Upper lobe of right lung (tissue), 1 donor: ENCODE results near the gene NAT16. TPM values are rescaled to one million over a fixed set of nuclear protein-coding genes. Genes with fewer than 3 reads are reported as not detected.

Experiments
- ATAC-seq: fragments of 200-7000 bp; cut with Tn5 transposase; one replicate; pipeline ENCODE4 v1.9.1; 2020; ENCODE audit warnings: mild to moderate bottlenecking, moderate library complexity
- DNase-seq: peaks from one replicate; pipeline ENCODE4 v3.0.0-alpha.2; 2020
- H3K27ac ChIP-seq: fragments of 200-600 bp; one replicate; pipeline ENCODE4 v1.8.0; 2022
- H3K27me3 ChIP-seq: fragments of 200-600 bp; one replicate; pipeline ENCODE4 v1.8.0; 2022; ENCODE audit warnings: mild to moderate bottlenecking
- H3K36me3 ChIP-seq: fragments of 200-600 bp; one replicate; pipeline ENCODE4 v1.8.0; 2022
- H3K4me1 ChIP-seq: fragments of 200-600 bp; one replicate; pipeline ENCODE4 v1.8.0; 2022
- H3K4me3 ChIP-seq: fragments of 200-600 bp; one replicate; pipeline ENCODE4 v1.8.0; 2022; ENCODE audit warnings: mild to moderate bottlenecking
- H3K9me3 ChIP-seq: fragments of 200-600 bp; one replicate; pipeline ENCODE4 v1.8.0; 2022
- CTCF ChIP-seq: fragments of 200-600 bp; IDR thresholded peaks from one replicate; pipeline ENCODE4 v1.8.0; 2022; ENCODE audit warnings: antibody characterized with exemption
- intact Hi-C: fragments of 100-400 bp; cut with DNase I; formaldehyde crosslinking; loops from one replicate; pipeline ENCODE4 v1.11.0; 2022
- total RNA-seq: library from RNA; stranded (reverse); fragmentation: NEBNext Ultra II Directional; extraction: Animal tissue kit (Norgen Biotek cat#: 25700); gene quantifications from one replicate; pipeline ENCODE4 v1.2.1, GENCODE V29; 2021
- donor health status: DM: no; HTN: yes; CAD: no; lungs with severe emphysema.

The NAT16 gene
- total RNA-seq, 1 donor from 2014 or later: not detected

GRCh38 chr7:101175664-101176063 is 4.4 kb downstream of the NAT16 start:
- DNase-seq (no peak), ATAC-seq (no peak)
- Histone ChIP-seq H3K9me3 (no peaks in the 10 kb centered on the region), H3K4me1 (peaks cover 17% of the 10 kb centered on the region), H3K27ac (no peak overlapping the region), H3K36me3 (no peaks in the 10 kb centered on the region), H3K4me3 (no peak overlapping the region), H3K27me3 (peaks cover 100% of the 10 kb centered on the region)
- intact Hi-C loops: no loop called here
- no peak for TF ChIP-seq CTCF

GRCh38 chr7:101174322-101174854 is 5.7 kb downstream of the NAT16 start:
- ATAC-seq: no peak
- TF ChIP-seq CTCF: no peak
- no peaks in the 10 kb centered on the region for H3K9me3 ChIP-seq
- H3K27me3 ChIP-seq: peaks cover 100% of the 10 kb centered on the region
- H3K27ac ChIP-seq: no peak overlapping the region
- intact Hi-C loops: no loop called here
- no peak overlapping the region for H3K4me3 ChIP-seq
- no peak for DNase-seq
- H3K4me1 ChIP-seq: peaks cover 25% of the 10 kb centered on the region
- H3K36me3 ChIP-seq: no peaks in the 10 kb centered on the region

- H3K27me3 ChIP-seq: peaks cover 100% of the 10 kb centered on the region
- H3K4me1 ChIP-seq: peaks cover 25% of the 10 kb centered on the region
- ATAC-seq: peak; percentile 58
- no peaks in the 10 kb centered on the region for H3K36me3 ChIP-seq
- no peak overlapping the region for H3K4me3 ChIP-seq
- TF ChIP-seq CTCF: no peak
- DNase-seq: no peak
- intact Hi-C loops: no loop called here
- H3K27ac ChIP-seq: no peak overlapping the region
- H3K9me3 ChIP-seq: no peaks in the 10 kb centered on the region
Observed at GRCh38 chr7:101173752-101174244, 6.3 kb downstream of the NAT16 start.

GRCh38 chr7:101172854-101173751 is 7.0 kb downstream of the NAT16 start:
- ATAC-seq (peak; percentile 67), DNase-seq (peak; percentile 91)
- H3K4me3 ChIP-seq: no peak overlapping the region
- H3K36me3 ChIP-seq: no peaks in the 10 kb centered on the region
- TF ChIP-seq CTCF: no peak
- no peaks in the 10 kb centered on the region for H3K9me3 ChIP-seq
- intact Hi-C loops: no loop called here
- H3K27ac ChIP-seq: no peak overlapping the region
- peaks cover 25% of the 10 kb centered on the region for H3K4me1 ChIP-seq
- peaks cover 100% of the 10 kb centered on the region for H3K27me3 ChIP-seq

- intact Hi-C loops: no loop called here
- Histone ChIP-seq H3K36me3 (no peaks in the 10 kb centered on the region), H3K4me3 (no peak overlapping the region), H3K27ac (no peak overlapping the region), H3K9me3 (no peaks in the 10 kb centered on the region), H3K4me1 (peaks cover 25% of the 10 kb centered on the region), H3K27me3 (peaks cover 100% of the 10 kb centered on the region)
- ATAC-seq: no peak
- TF ChIP-seq CTCF: no peak
- no peak for DNase-seq
Observed at GRCh38 chr7:101172005-101172853, 7.9 kb downstream of the NAT16 start.
